Hematopoietic multipotent progenitor cell treated with erythropoietin and hydrocortisone succinate and interleukin-3 and kit ligand, for 17 days (in vitro differentiated cells): ENCODE results near the gene ZDHHC12.

ENCODE experiments used
- DNase-seq: peaks from one replicate; pipeline ENCODE4 v3.0.0-alpha.2; 2015; ENCODE audit warnings: low spot score

The ZDHHC12 gene

DNA sequence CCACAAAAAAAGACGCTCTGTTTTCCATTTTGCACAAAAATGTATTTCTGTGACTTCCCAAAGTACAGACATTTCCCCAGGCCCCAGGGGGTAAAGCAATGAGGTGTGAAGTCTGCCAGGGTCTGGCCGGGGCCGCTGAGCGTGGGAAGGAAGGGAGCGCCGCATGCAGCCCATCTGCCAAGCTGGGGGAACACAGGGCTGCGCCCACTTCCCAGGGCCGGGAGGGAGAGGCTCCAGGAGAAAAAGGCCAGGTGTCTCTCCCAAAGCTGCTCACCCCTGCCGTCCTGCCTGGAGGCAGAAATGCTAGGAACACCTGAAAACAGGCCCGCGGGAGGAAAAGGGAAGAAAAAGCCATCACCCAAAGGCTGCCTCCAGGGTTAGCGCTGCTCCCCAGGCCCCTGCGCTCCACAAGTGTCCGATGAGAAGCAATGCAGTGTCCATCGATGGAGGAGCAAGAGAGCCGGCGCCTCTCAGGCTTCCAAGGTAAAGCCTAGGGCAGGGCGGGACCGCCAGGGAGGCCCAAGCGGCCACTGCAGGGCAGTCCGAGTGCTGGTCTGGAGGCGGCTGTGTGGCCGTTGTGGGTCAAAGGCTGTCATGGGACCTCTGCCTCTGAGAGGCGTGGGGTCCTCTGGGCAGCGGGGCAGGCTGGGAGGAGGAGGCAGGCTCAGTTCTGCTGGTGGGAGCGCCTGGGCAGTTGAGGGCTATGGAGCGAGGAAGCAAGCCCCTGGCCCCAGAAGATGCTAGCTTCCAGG lies 6.0 kb upstream of the ZDHHC12 start:
- DNase-seq = no peak

GRCh38 chr9:128729302-128729701 lies 5.4 kb upstream of the ZDHHC12 start:
- no peak for DNase-seq

GRCh38 chr9:128728298-128728697 lies 4.4 kb upstream of the ZDHHC12 start:
- DNase-seq = no peak

GRCh38 chr9:128727640-128728248 lies 3.8 kb upstream of the ZDHHC12 start:
- DNase-seq = no peak

DNA sequence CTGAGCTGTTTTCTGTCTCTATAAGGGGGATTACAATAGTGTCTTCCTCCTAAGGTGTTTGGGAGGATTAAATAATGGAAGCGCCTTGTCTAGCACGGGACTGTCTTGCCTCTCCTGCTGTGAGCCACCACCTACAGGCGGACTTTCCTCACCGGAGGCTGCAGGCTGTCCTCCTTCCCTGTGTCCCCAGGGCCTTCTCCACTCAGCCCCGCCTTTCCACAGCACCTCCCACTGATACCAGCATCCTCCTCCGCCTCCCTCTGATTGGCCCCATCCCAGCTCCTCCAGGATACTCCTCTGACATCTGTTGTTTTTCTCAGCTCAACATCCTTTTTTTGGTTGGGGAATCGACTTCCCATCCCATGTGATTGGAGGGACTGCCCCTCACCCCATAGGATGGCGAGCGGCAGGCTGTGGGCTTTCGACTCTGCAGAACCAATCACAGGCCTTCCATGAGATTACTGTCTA lies 851 bp upstream of the ZDHHC12 start:
- peak; percentile 49 for DNase-seq

- no peak for DNase-seq
Observed at GRCh38 chr9:128723352-128723865, 518 bp downstream of the ZDHHC12 start.

DNA sequence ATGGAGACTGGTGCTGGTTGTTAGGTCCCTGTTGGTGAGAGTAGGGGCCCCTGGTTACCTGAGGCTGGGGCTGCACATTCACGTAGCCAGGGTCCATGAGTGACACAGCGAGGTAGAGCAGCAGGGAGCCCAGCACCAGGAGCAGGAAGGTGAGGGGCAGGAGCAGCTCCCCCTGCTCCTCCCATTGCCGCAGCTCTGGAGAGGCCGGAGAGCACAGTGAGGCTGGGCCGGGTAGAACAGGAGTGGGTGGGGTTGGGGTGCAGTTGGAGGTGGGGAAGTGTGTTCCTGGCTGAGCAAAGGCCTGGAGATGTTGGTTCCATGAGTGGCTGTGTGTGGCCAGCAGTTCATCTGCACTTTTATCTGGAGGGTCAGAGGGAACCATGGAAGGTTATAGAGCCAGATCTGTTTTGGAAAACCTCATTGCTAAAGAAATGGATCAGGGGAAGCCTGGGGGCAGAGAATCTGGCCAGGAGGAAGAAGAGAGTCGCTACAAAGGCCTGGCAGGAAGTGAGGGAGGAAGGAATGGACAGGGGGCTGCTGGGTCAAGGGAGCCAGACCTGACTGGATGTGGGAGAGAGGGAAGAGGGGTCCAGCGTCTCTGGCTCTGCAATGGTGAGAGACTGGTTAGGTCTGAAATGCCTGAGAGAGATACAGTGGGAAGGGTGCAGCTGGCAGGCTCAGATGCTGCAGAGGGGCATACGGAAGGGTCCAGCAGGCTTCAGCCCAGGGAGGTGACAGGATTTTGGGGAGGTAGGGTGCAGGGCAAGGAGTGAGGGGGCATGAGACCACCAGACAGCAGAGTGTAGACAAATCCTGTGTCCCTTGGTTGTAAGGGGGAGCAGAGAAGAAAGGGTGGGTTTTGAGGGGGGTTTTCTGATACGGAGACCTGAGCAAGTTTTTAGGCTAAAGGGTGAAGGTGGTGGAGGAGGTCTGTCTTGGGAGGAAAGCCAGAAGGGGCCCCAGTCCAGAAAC lies 1.3 kb downstream of the ZDHHC12 start:
- no peak for DNase-seq

GRCh38 chr9:128721487-128722010 lies 2.4 kb downstream of the ZDHHC12 start:
- no peak for DNase-seq

DNA sequence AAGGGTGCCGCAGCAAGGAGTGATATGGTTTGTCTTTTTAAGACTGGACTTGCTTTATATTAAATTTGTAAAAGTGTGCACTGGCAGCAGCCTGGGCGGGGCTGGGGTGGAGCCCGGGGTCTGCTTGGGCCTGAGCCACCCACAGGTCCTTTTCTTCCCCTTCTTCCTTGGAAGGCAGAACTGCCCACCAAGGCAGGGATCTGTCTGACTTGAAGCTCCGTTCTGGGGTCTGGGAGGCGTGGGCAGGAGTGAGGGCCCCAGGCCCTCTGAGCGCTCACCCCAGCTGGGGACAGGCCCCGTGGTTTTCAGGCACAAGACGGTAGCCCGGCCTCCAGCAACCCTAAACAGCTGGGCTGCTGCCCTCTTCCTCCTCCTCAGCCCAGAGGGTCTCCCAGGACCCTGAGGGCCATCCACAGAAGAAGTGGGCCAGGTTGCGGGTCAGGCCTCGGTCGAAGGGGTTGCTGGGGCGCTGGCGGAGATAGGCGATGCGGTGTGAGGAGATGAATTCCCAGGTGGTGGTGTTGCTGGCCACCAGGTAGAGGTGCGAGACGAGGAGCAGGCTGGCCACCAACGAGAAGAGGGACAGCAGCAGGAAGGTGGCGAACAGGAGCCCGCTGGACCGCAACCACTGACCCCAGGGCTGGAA lies 3.0 kb downstream of the ZDHHC12 start:
- DNase-seq = no peak

GRCh38 chr9:128719919-128720605 lies 3.9 kb downstream of the ZDHHC12 start:
- DNase-seq = no peak

- no peak for DNase-seq
Observed at GRCh38 chr9:128718475-128718874, 5.5 kb downstream of the ZDHHC12 start.

- no peak for DNase-seq
Observed at GRCh38 chr9:128718047-128718446, 5.9 kb downstream of the ZDHHC12 start.

- no peak for DNase-seq
Observed at GRCh38 chr9:128716581-128717254, 7.2 kb downstream of the ZDHHC12 start.

GRCh38 chr9:128715436-128715750 lies 8.5 kb downstream of the ZDHHC12 start:
- DNase-seq = no peak

DNA sequence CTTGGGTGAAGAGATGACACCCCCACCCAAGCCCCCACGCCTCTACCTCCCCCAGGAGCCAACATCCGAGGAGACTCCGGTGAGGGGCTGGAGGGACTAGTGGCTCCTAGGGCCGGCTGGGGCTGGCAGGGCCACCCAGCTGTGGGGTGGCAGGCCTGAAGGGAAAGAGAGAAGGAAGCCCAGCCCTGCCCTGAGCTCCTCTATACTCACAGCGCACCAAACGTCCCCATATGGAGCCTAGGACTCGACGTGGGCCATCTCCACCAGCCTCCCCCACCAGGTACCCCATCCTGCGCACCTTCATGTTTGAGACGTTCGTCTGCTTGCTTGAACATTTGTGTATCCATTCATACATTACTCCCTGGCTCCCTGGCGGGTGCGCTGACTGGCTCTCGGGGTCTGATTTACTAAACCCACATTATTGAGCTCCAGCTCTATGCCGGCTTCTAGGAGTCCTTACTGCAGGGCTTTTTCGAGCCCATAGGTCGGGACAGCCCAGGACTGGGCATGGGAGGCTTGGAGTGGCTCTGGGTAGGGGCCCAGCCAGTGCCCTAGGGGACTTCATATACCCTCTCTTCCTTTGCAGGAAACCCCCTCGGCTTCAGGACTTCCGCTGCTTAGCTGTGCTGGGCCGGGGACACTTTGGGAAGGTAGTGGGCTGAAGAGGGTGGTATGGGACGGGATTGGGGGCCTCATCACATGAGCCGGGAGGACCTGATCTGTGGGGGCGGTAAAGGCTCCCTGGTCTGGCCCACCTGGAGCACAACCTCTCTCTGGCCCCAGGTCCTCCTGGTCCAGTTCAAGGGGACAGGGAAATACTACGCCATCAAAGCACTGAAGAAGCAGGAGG lies 9.1 kb downstream of the ZDHHC12 start:
- DNase-seq = no peak

DNA sequence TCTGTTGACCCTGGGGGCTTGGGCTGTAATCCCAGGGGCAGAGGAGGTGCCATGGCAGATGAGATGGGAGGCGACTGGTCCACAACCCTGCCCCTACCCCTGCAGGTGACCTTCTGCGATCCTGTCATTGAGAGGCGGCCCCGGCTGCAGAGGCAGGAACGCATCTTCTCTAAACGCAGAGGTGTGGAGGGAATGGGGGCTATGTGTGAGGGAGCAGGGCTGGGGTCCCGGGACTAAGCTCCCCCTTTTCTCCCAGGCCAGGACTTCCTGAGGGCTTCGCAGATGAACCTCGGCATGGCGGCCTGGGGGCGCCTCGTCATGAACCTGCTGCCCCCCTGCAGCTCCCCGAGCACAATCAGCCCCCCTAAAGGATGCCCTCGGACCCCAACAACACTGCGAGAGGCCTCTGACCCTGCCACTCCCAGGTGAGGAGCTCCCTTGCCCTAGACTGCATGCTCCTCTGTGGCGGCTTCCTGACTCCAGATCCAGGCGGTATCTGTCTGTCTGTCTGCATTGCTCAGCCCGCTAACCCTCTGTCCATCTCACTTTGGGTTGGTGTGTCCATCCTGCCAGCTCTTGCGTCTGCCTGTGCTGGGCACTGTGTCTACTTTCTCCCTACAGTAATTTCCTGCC lies 9.9 kb downstream of the ZDHHC12 start:
- DNase-seq = no peak

DNA sequence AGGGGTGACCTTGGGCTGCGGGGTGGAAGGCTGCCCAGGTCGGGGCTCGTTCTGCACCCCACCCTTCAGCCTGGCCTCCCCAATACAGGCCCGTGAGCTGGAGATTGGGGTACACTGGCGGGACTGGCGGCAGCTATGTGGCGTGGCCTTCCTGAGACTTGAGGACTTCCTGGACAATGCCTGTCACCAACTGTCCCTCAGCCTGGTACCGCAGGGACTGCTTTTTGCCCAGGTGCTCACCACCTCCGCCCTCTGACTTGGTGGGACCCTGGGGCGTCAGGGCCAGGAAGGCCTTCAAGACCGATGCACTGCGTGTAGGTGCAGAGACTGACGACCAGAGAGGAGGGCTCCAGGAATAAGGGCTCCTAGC lies 10.5 kb downstream of the ZDHHC12 start:
- DNase-seq = no peak

DNA sequence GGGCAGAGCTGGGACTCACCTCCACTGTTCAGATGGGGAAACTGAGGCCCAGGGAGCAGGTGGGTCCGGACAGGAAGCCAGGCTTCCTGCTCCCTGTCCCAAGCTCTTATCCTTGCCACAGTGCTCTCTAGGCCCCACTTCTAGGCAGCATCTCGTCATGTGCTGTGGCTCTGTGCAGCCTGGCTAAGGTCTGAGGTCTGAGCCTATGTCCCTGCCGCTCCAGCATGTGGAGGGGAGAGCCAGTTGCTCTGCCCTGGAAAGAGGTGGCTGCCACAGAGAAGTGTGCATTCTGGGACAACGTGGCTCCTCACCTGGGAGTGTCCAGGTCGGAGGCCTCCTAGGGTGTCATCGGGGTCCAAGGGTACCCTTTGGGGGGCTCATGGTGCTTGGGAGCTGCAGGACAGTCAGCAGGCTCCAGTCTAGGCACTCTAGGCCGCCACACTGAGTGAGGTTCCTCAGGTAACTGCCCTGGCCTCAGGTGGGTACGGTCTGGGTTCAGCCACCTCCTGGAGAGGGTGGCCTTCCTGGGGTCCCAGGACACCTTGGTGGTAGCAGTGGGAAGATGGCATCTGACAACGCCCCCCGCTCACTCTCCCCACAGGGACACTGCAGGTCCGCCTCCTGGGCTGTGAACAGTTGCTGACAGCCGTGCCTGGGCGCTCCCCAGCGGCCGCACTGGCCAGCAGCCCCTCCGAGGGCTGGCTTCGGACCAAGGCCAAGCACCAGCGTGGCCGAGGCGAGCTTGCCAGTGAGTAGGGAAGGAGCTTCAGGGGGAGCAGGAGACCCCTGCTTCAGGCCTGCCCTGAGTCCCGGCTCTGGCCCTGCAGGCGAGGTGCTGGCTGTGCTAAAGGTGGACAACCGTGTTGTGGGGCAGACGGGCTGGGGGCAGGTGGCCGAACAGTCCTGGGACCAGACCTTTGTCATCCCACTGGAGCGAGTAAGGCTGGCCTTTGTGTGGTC lies 11.2 kb downstream of the ZDHHC12 start:
- DNase-seq = no peak
